ENCODE results near the gene AKAP8.

DNA sequence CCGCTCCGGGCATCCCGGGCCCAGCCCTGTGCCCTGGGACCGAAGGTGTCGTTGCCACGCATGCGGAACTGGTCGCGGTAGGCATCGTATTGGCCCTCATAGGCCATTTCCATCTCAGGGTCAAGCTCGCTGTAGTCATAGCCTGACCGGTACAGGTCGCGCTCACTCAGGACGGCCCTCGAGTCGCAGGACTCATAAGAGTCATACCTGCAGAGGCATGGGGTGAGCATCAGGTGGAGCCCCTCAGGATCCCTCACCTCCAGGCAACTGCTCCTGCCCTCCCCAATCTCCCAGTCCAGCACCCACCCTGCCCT lies 21.8 kb upstream of the AKAP8 start:
- TF ChIP-seq, protein P1, sequence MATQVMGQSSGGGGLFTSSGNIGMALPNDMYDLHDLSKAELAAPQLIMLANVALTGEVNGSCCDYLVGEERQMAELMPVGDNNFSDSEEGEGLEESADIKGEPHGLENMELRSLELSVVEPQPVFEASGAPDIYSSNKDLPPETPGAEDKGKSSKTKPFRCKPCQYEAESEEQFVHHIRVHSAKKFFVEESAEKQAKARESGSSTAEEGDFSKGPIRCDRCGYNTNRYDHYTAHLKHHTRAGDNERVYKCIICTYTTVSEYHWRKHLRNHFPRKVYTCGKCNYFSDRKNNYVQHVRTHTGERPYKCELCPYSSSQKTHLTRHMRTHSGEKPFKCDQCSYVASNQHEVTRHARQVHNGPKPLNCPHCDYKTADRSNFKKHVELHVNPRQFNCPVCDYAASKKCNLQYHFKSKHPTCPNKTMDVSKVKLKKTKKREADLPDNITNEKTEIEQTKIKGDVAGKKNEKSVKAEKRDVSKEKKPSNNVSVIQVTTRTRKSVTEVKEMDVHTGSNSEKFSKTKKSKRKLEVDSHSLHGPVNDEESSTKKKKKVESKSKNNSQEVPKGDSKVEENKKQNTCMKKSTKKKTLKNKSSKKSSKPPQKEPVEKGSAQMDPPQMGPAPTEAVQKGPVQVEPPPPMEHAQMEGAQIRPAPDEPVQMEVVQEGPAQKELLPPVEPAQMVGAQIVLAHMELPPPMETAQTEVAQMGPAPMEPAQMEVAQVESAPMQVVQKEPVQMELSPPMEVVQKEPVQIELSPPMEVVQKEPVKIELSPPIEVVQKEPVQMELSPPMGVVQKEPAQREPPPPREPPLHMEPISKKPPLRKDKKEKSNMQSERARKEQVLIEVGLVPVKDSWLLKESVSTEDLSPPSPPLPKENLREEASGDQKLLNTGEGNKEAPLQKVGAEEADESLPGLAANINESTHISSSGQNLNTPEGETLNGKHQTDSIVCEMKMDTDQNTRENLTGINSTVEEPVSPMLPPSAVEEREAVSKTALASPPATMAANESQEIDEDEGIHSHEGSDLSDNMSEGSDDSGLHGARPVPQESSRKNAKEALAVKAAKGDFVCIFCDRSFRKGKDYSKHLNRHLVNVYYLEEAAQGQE (IDR thresholded peaks at IDR 0.05; ENCODE audit: insufficient read depth in 1 of 2, low read depth in 2 of 2, low read length in 2 of 2) = no peak
- TF ChIP-seq POLR2AphosphoS5 (IDR thresholded peaks at IDR 0.05; ENCODE audit: low read depth, low read length) (no peak), SIN3A (IDR thresholded peaks at IDR 0.05; ENCODE audit: borderline replicate concordance, insufficient read depth, low read length) (no peak), FOXP2 (optimal IDR thresholded peaks at IDR 0.05; ENCODE audit: borderline replicate concordance, extremely low read depth, extremely low read length, insufficient read depth) (no peak)
